Endometrial microvascular endothelial cells (primary cell): ENCODE results near the gene FADS2. TPM values are rescaled to one million over a fixed set of nuclear protein-coding genes. Genes with fewer than 3 reads are reported as not detected.

Experiments used
- in situ Hi-C: cut with HindIII; loops from 2 replicates; pipeline ENCODE4 v1.10.0; 2017; ENCODE audit warnings: low sequenced_read_pairs, low pct_unique_long_range_greater_than_20kb; ENCODE audit errors: inconsistent ontology term
- total RNA-seq: library from RNA; depleted of rRNA; stranded (reverse); fragments of >200 nt; gene quantifications from one replicate; pipeline ENCODE4 v1.2.3, GENCODE V29; 2015; ENCODE audit errors: inconsistent ontology term

FADS2 gene
- total RNA-seq, 1 donor from 2014 or later = 121 TPM

- in situ Hi-C loops = no loop called here
These were observed 63.4 kb downstream of the FADS2 start, which contains the start of gene FADS3 for GRCh38 chr11:61891331-61892084. TSS of gene FADS3 (minus strand) at chr11:61891545. CDS start at chr11:61891381, 164 bp downstream.

GRCh38 chr11:61892085-61892370 lies 63.9 kb downstream of the FADS2 start:
- in situ Hi-C loops = no loop called here

GRCh38 chr11:61893981-61894380 lies 65.9 kb downstream of the FADS2 start:
- in situ Hi-C loops = no loop called here

- in situ Hi-C loops = no loop called here
These were observed 67.1 kb downstream of the FADS2 start for GRCh38 chr11:61895046-61895717.

- in situ Hi-C loops = no loop called here
These were observed 67.6 kb downstream of the FADS2 start for GRCh38 chr11:61895718-61896059.

- in situ Hi-C loops = no loop called here
These were observed 68.7 kb downstream of the FADS2 start for GRCh38 chr11:61896665-61897386.

GRCh38 chr11:61897387-61898246 lies 69.5 kb downstream of the FADS2 start:
- in situ Hi-C loops = no loop called here

GRCh38 chr11:61898247-61898582 lies 70.1 kb downstream of the FADS2 start:
- in situ Hi-C loops = no loop called here

- in situ Hi-C loops = no loop called here
These were observed 71.2 kb downstream of the FADS2 start for GRCh38 chr11:61899146-61899841.

GRCh38 chr11:61900251-61900650 lies 72.2 kb downstream of the FADS2 start:
- in situ Hi-C loops = no loop called here

- in situ Hi-C loops = no loop called here
These were observed 73.3 kb downstream of the FADS2 start for GRCh38 chr11:61901397-61901796.

GRCh38 chr11:61902313-61902712 lies 74.2 kb downstream of the FADS2 start:
- in situ Hi-C loops = no loop called here

GRCh38 chr11:61903845-61904244 lies 75.7 kb downstream of the FADS2 start:
- in situ Hi-C loops = no loop called here

- in situ Hi-C loops = no loop called here
These were observed 76.5 kb downstream of the FADS2 start for GRCh38 chr11:61904539-61905048.

- in situ Hi-C loops = no loop called here
These were observed 77.1 kb downstream of the FADS2 start for GRCh38 chr11:61905067-61905696.

GRCh38 chr11:61905801-61906521 lies 77.9 kb downstream of the FADS2 start:
- in situ Hi-C loops = no loop called here

GRCh38 chr11:61906522-61906909 lies 78.4 kb downstream of the FADS2 start:
- in situ Hi-C loops = no loop called here

- in situ Hi-C loops = no loop called here
These were observed 79.2 kb downstream of the FADS2 start for GRCh38 chr11:61907282-61907681.
